DMS153 treated with DMSO at 0.1 percent for 48 hours (cell line): ENCODE results near the gene RIPK3.
A peak's percentile ranks its signal among the peaks of the same experiment; 100 is the strongest.

Source experiments
- DNase-seq: peaks from one replicate; lab custom pipeline; 2025; ENCODE audit not compliant: unreplicated experiment; lab: John Stamatoyannopoulos, UW

Gene RIPK3

GRCh38 chr14:24307575-24308341, 32.0 kb downstream of the RIPK3 start, which contains the start of gene CIDEB:
Gene CIDEB (minus strand): TSS chr14:24307977. CDS start chr14:24307858, 119 bp downstream.
- peak; percentile 4 for DNase-seq

GRCh38 chr14:24307156-24307574, 32.6 kb downstream of the RIPK3 start:
- DNase-seq = no peak

- DNase-seq = no peak
Measured at GRCh38 chr14:24304019-24304387, 35.8 kb downstream of the RIPK3 start.

GRCh38 chr14:24300326-24300980, 39.3 kb downstream of the RIPK3 start:
- no peak for DNase-seq

GRCh38 chr14:24299255-24300191, 40.3 kb downstream of the RIPK3 start, which contains the start of the genes DHRS1 and NOP9:
Gene DHRS1 (minus strand): TSS chr14:24299780. CDS start chr14:24299106, 674 bp downstream.
Gene NOP9 (plus strand): TSS chr14:24299850. CDS start chr14:24299955, 105 bp downstream.
- peak; percentile 67 for DNase-seq

GRCh38 chr14:24298892-24299254, 40.9 kb downstream of the RIPK3 start:
- DNase-seq = no peak

- peak; percentile 17 for DNase-seq
Measured at GRCh38 chr14:24297190-24297964, 42.4 kb downstream of the RIPK3 start.

- peak; percentile 42 for DNase-seq
Measured at GRCh38 chr14:24296341-24297157, 43.2 kb downstream of the RIPK3 start.

- DNase-seq = no peak
Measured at GRCh38 chr14:24293525-24293924, 46.3 kb downstream of the RIPK3 start.

- no peak for DNase-seq
Measured at GRCh38 chr14:24292118-24292807, 47.5 kb downstream of the RIPK3 start.

GRCh38 chr14:24291446-24292117, 48.2 kb downstream of the RIPK3 start:
- no peak for DNase-seq

GRCh38 chr14:24290746-24291145, 49.0 kb downstream of the RIPK3 start:
- no peak for DNase-seq

GRCh38 chr14:24289649-24290280, 50.0 kb downstream of the RIPK3 start:
- no peak for DNase-seq

GRCh38 chr14:24286996-24287395, 52.8 kb downstream of the RIPK3 start:
- no peak for DNase-seq
